Mesenchymal stem cell (in vitro differentiated cells and primary cell): ENCODE measurements around the gene CDC40.
"Not testable (repeated sequence)": the region's sequence is repeated elsewhere in the genome, so short reads cannot be mapped to it uniquely, and the experiment has no call there.

ENCODE experiments used
- DNase-seq: peaks from one replicate; pipeline ENCODE4 v3.0.0-alpha.2; 2013
- H2AFZ ChIP-seq: one replicate; pipeline ENCODE4 v1.6.1; 2013; ENCODE audit warnings: low read depth, mild to moderate bottlenecking, control low read depth, inconsistent platforms, low read length, moderate library complexity
- H2AK5ac ChIP-seq: 2 replicates; pipeline ENCODE4 v1.6.1; 2013; ENCODE audit warnings: low read length, moderate library complexity, mild to moderate bottlenecking, inconsistent platforms; ENCODE audit not compliant: severe bottlenecking
- H2BK120ac ChIP-seq: one replicate; pipeline ENCODE4 v1.6.1; 2013; ENCODE audit warnings: low read depth, mild to moderate bottlenecking, inconsistent platforms, low read length, moderate library complexity
- H2BK12ac ChIP-seq, 2 experiments: one replicate each; pipeline ENCODE4 v1.6.1; 2013; ENCODE audit warnings: inconsistent platforms in 2 of 2, low read length in 2 of 2, mild to moderate bottlenecking in 2 of 2, moderate library complexity in 2 of 2, control low read depth in 1 of 2
- H2BK15ac ChIP-seq: one replicate; pipeline ENCODE4 v1.6.1; 2013; ENCODE audit warnings: mild to moderate bottlenecking, low read depth, inconsistent platforms; ENCODE audit not compliant: poor library complexity, severe bottlenecking
- H2BK5ac ChIP-seq: 2 replicates; pipeline ENCODE4 v1.6.1; 2013; ENCODE audit warnings: low read depth, mild to moderate bottlenecking, low read length, control low read depth, inconsistent platforms; ENCODE audit not compliant: poor library complexity, severe bottlenecking
- H3K14ac ChIP-seq, 2 experiments: one replicate each; pipeline ENCODE4 v1.6.1; 2013; ENCODE audit warnings: inconsistent platforms in 2 of 2, low read length in 2 of 2, control low read depth in 1 of 2, mild to moderate bottlenecking in 1 of 2, moderate library complexity in 1 of 2
- H3K18ac ChIP-seq, 2 experiments: one replicate each; pipeline ENCODE4 v1.6.1; 2013; ENCODE audit warnings: inconsistent platforms in 2 of 2, low read length in 2 of 2, control low read depth in 1 of 2, low read depth in 1 of 2, mild to moderate bottlenecking in 1 of 2
- H3K23ac ChIP-seq, 2 experiments: one replicate each; pipeline ENCODE4 v1.6.1; 2013; ENCODE audit warnings: inconsistent platforms in 2 of 2, low read length in 2 of 2, mild to moderate bottlenecking in 2 of 2, moderate library complexity in 2 of 2, control low read depth in 1 of 2
- H3K27ac ChIP-seq: 2 replicates; pipeline ENCODE4 v1.5.1; 2013; ENCODE audit warnings: mild to moderate bottlenecking, moderate library complexity, low read length, control low read depth, inconsistent platforms; ENCODE audit not compliant: poor library complexity, severe bottlenecking
- H3K27me3 ChIP-seq, 2 experiments: 2 replicates each; pipeline versions ENCODE4 v1.6.1 to v1.7.0; 2013; ENCODE audit warnings: low read length in 2 of 2, mild to moderate bottlenecking in 2 of 2, moderate library complexity in 2 of 2, control low read depth in 1 of 2, inconsistent platforms in 1 of 2; ENCODE audit not compliant: control insufficient read depth in 1 of 2, insufficient read depth in 1 of 2
- H3K36me3 ChIP-seq, 2 experiments: 2 replicates each; pipeline versions ENCODE4 v1.6.1 to v1.7.0; 2013; ENCODE audit warnings: low read length in 2 of 2, control low read depth in 1 of 2, inconsistent platforms in 1 of 2, low read depth in 1 of 2, mild to moderate bottlenecking in 1 of 2; ENCODE audit not compliant: insufficient read depth in 2 of 2, control insufficient read depth in 1 of 2
- H3K4ac ChIP-seq, 2 experiments: one replicate each; pipeline ENCODE4 v1.6.1; 2013; ENCODE audit warnings: inconsistent platforms in 2 of 2, low read length in 2 of 2, mild to moderate bottlenecking in 2 of 2, moderate library complexity in 2 of 2, control low read depth in 1 of 2, low read depth in 1 of 2
- H3K4me1 ChIP-seq: 2 replicates; pipeline ENCODE4 v1.6.1; 2013; ENCODE audit warnings: low read depth, low read length, control low read depth; ENCODE audit not compliant: control insufficient read depth, insufficient read depth
- H3K4me2 ChIP-seq: 2 replicates; pipeline ENCODE4 v1.6.1; 2013; ENCODE audit warnings: low read length, mild to moderate bottlenecking, inconsistent platforms; ENCODE audit not compliant: poor library complexity, severe bottlenecking
- H3K4me3 ChIP-seq, 2 experiments: 2 replicates each; pipeline versions ENCODE4 v1.5.1 to v1.7.0; 2013; ENCODE audit warnings: low read length in 2 of 2, mild to moderate bottlenecking in 2 of 2, control low read depth in 1 of 2, low read depth in 1 of 2; ENCODE audit not compliant: insufficient read depth in 1 of 2
- H3K79me1 ChIP-seq: replicated peaks from 2 replicates; pipeline ENCODE4 v1.6.1; 2013; ENCODE audit warnings: mild to moderate bottlenecking, control low read depth, low read length, inconsistent platforms; ENCODE audit not compliant: poor library complexity, severe bottlenecking
- H3K9ac ChIP-seq: 2 replicates; pipeline ENCODE4 v1.7.0; 2013; ENCODE audit warnings: mild to moderate bottlenecking, low read length, moderate library complexity
- H3K9me3 ChIP-seq: 2 replicates; pipeline ENCODE4 v1.7.0; 2013; ENCODE audit warnings: mild to moderate bottlenecking, low read length; ENCODE audit not compliant: control insufficient read depth
- H4K8ac ChIP-seq: one replicate; pipeline ENCODE4 v1.6.1; 2013; ENCODE audit warnings: inconsistent platforms, mild to moderate bottlenecking, low read length, moderate library complexity
- H4K91ac ChIP-seq: one replicate; pipeline ENCODE4 v1.6.1; 2013; ENCODE audit warnings: mild to moderate bottlenecking, low read length, inconsistent platforms
- WGBS: methylation state at CpG from one replicate; pipeline ENCODE4 v1.1.7; 2013; ENCODE audit warnings: mixed read lengths; 5-methylcytosine and 5-hydroxymethylcytosine counted together

The CDC40 gene

DNA sequence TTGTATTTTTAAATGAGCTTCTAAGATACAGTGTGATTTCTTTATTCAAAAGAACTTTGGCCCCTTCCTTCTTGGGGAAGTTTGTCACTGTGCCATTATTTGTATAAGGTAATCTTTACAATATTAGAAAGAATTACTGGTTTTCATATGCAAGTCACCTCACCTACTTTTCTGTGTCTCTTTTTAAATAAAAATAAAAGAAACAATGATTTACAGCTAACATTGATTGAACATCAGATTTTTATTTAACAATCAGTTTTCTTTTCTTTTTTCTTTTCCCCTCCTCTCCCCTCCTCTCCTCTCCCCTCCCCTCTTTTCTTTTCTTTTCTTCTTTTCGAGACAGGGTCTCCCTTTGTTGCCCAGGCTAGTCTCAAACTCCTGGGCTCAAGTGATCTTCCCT is 46.0 kb downstream of the CDC40 start:
- 97% methylated on average over 1 of the region's 1 CpG for WGBS
- Histone ChIP-seq H3K27me3 (no peaks in the 10 kb centered on the region), H2BK120ac (no peak overlapping the region), H3K18ac (no peak overlapping the region), H3K36me3 (peaks cover 3 to 63% of the 10 kb centered on the region in 2 experiments), H3K23ac (no peak overlapping the region), H3K9ac (no peak overlapping the region), H4K91ac (no peak overlapping the region), H3K27ac (no peak overlapping the region), H2AK5ac (no peak overlapping the region), H2BK5ac (no peak overlapping the region), H2BK12ac (no peak overlapping the region), H3K79me1 (no peaks in the 10 kb centered on the region), H2AFZ (no peak overlapping the region), H3K4me3 (no peak overlapping the region), H3K4me1 (no peaks in the 10 kb centered on the region), H4K8ac (no peak overlapping the region), H3K9me3 (no peaks in the 10 kb centered on the region), H2BK15ac (no peak overlapping the region), H3K4ac (no peak overlapping the region), H3K14ac (no peak overlapping the region), H3K4me2 (no peak overlapping the region)
- DNase-seq = no peak

- peaks cover 0 to 31% of the 10 kb centered on the region in 2 experiments for H3K36me3 ChIP-seq
- WGBS = no CpG with 5 or more reads among the region's 2 CpGs
- H3K4ac ChIP-seq = no peak overlapping the region
- no peak overlapping the region for H3K4me3 ChIP-seq
- no peak overlapping the region for H2BK120ac ChIP-seq
- H3K27ac ChIP-seq = no peak overlapping the region
- H3K79me1 ChIP-seq = no peaks in the 10 kb centered on the region
- no peak overlapping the region for H2AFZ ChIP-seq
- no peak overlapping the region for H2BK5ac ChIP-seq
- no peak overlapping the region for H3K4me2 ChIP-seq
- H4K91ac ChIP-seq = no peak overlapping the region
- no peak overlapping the region for H4K8ac ChIP-seq
- no peaks in the 10 kb centered on the region for H3K4me1 ChIP-seq
- no peak overlapping the region for H3K18ac ChIP-seq
- H3K14ac ChIP-seq = no peak overlapping the region
- peak overlapping the region; percentile 16 for H3K9ac ChIP-seq
- DNase-seq = no peak
- H2AK5ac ChIP-seq = no peak overlapping the region
- no peak overlapping the region for H3K23ac ChIP-seq
- H3K27me3 ChIP-seq = no peaks in the 10 kb centered on the region
- H3K9me3 ChIP-seq = no peaks in the 10 kb centered on the region
- no peak overlapping the region for H2BK12ac ChIP-seq
- no peak overlapping the region for H2BK15ac ChIP-seq
These were observed 52.2 kb downstream of the CDC40 start for GRCh38 chr6:110232450-110232849.

- Histone ChIP-seq H2BK120ac (no peak overlapping the region), H3K79me1 (no peaks in the 10 kb centered on the region), H2BK5ac (no peak overlapping the region), H3K4ac (no peak overlapping the region), H3K4me1 (no peaks in the 10 kb centered on the region), H4K8ac (no peak overlapping the region), H2AK5ac (no peak overlapping the region), H3K4me3 (peak overlapping the region in 1 of 2 experiments; percentile 14), H3K9me3 (no peaks in the 10 kb centered on the region), H3K14ac (no peak overlapping the region), H3K18ac (no peak overlapping the region), H2AFZ (no peak overlapping the region), H2BK15ac (no peak overlapping the region), H3K23ac (no peak overlapping the region), H4K91ac (no peak overlapping the region), H3K27me3 (no peaks in the 10 kb centered on the region), H3K9ac (peak overlapping the region; percentile 10), H3K27ac (no peak overlapping the region), H3K4me2 (no peak overlapping the region), H3K36me3 (peaks cover 0 to 27% of the 10 kb centered on the region in 2 experiments), H2BK12ac (no peak overlapping the region)
- WGBS = 100% methylated on average over 1 of the region's 2 CpGs
- peak; percentile 59 for DNase-seq
These were observed 53.6 kb downstream of the CDC40 start for GRCh38 chr6:110233770-110234374.

DNA sequence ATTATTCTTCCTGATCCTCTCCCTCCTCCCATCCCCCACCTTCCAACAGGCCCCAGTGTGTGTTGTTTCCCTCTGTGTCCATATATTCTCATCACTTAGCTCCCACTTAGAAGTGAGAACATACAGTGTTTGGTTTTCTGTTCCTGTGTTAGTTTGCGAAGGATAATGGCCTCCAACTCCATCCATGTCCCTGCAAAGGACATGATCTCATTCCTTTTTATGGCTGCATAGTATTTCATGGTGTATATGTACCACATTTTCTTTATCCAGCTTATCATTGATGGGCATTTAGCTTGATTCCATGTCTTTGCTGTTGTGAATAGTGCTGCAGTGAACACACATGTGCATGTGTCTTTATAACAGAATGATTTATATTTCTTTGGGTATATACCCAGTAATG is 55.8 kb downstream of the CDC40 start:
- H3K27ac ChIP-seq, H3K9ac ChIP-seq, H3K4ac ChIP-seq, H4K91ac ChIP-seq, DNase-seq, H2BK5ac ChIP-seq, H3K79me1 ChIP-seq, H3K9me3 ChIP-seq, H2BK120ac ChIP-seq, H2AFZ ChIP-seq, H3K4me1 ChIP-seq, H3K14ac ChIP-seq, H2AK5ac ChIP-seq, H3K18ac ChIP-seq, H3K23ac ChIP-seq, H3K4me3 ChIP-seq, H4K8ac ChIP-seq, H2BK12ac ChIP-seq, H3K27me3 ChIP-seq, H2BK15ac ChIP-seq, H3K4me2 ChIP-seq: not testable (repeated sequence)
- peaks cover 0 to 15% of the 10 kb centered on the region in 2 experiments for H3K36me3 ChIP-seq
- WGBS = no CpG with 5 or more reads among the region's 1 CpG
